Glutamatergic neuron (in vitro differentiated cells): ENCODE results near the gene ZNF8. TPM values are rescaled to one million over a fixed set of nuclear protein-coding genes. Genes with fewer than 3 reads are reported as not detected.
A peak's percentile ranks its signal among the peaks of the same experiment; 100 is the strongest.

Experiments used
- DNase-seq: peaks from one replicate; pipeline ENCODE4 v3.0.0; 2022
- H3K27ac Mint-ChIP-seq: one replicate; pipeline ENCODE4 v1.8.0; 2020; ENCODE audit warnings: mild to moderate bottlenecking, mixed read lengths, inconsistent platforms; ENCODE audit not compliant: unreplicated experiment
- H3K27me3 Mint-ChIP-seq: one replicate; pipeline ENCODE4 v1.8.0; 2020; ENCODE audit warnings: mild to moderate bottlenecking, moderate library complexity, mixed read lengths, inconsistent platforms; ENCODE audit not compliant: unreplicated experiment
- H3K36me3 Mint-ChIP-seq: one replicate; pipeline ENCODE4 v1.8.0; 2020; ENCODE audit warnings: mild to moderate bottlenecking, mixed read lengths, inconsistent platforms; ENCODE audit not compliant: unreplicated experiment
- H3K4me1 Mint-ChIP-seq: one replicate; pipeline ENCODE4 v1.8.0; 2020; ENCODE audit warnings: mild to moderate bottlenecking, low read depth, mixed read lengths, inconsistent platforms; ENCODE audit not compliant: unreplicated experiment
- H3K4me3 Mint-ChIP-seq: one replicate; pipeline ENCODE4 v1.8.0; 2020; ENCODE audit warnings: mild to moderate bottlenecking, mixed read lengths, inconsistent platforms; ENCODE audit not compliant: unreplicated experiment
- H3K9me3 Mint-ChIP-seq: one replicate; pipeline ENCODE4 v1.8.0; 2020; ENCODE audit warnings: mild to moderate bottlenecking, moderate library complexity, mixed read lengths, inconsistent platforms; ENCODE audit not compliant: unreplicated experiment
- CTCF ChIP-seq: fragments of 200-600 bp; sonication (generic); IDR thresholded peaks from one replicate; pipeline ENCODE4 v1.5.0; 2021; ENCODE audit not compliant: partially characterized antibody, unreplicated experiment
- total RNA-seq: library from RNA; stranded (reverse); fragmentation: NEBNext Ultra II Directional; extraction: Animal tissue kit (Norgen Biotek cat#: 25700); gene quantifications from one replicate; pipeline ENCODE4 v1.2.1, GENCODE V29; 2021; ENCODE audit not compliant: unreplicated experiment

ZNF8 gene
- total RNA-seq, 1 donor from 2014 or later, result 24.8 TPM

GRCh38 chr19:58265100-58265499 is 13.7 kb upstream of the ZNF8 start:
- H3K9me3 Mint-ChIP-seq, result peaks cover 64% of the 10 kb centered on the region
- no peak overlapping the region for H3K27ac Mint-ChIP-seq
- no peaks in the 10 kb centered on the region for H3K4me1 Mint-ChIP-seq
- H3K4me3 Mint-ChIP-seq, result no peak overlapping the region
- no peak for TF ChIP-seq CTCF
- H3K36me3 Mint-ChIP-seq, result peaks cover 59% of the 10 kb centered on the region
- H3K27me3 Mint-ChIP-seq, result peaks cover 13% of the 10 kb centered on the region
- DNase-seq, result no peak

- Mint-ChIP-seq H3K4me1 (no peaks in the 10 kb centered on the region), H3K4me3 (no peak overlapping the region), H3K27me3 (peaks cover 7% of the 10 kb centered on the region), H3K36me3 (peaks cover 51% of the 10 kb centered on the region), H3K27ac (no peak overlapping the region), H3K9me3 (peaks cover 47% of the 10 kb centered on the region)
- no peak for TF ChIP-seq CTCF
- no peak for DNase-seq
Measured at GRCh38 chr19:58268344-58268743, 10.4 kb upstream of the ZNF8 start.

GRCh38 chr19:58274771-58275201 is 4.0 kb upstream of the ZNF8 start:
- Mint-ChIP-seq H3K9me3 (peaks cover 39% of the 10 kb centered on the region), H3K4me3 (no peak overlapping the region), H3K27me3 (peaks cover 21% of the 10 kb centered on the region), H3K27ac (no peak overlapping the region), H3K36me3 (peaks cover 43% of the 10 kb centered on the region), H3K4me1 (peaks cover 5% of the 10 kb centered on the region)
- no peak for TF ChIP-seq CTCF
- DNase-seq, result no peak

GRCh38 chr19:58275564-58275963 is 3.2 kb upstream of the ZNF8 start:
- no peak for TF ChIP-seq CTCF
- Mint-ChIP-seq H3K4me3 (no peak overlapping the region), H3K27ac (no peak overlapping the region), H3K27me3 (peaks cover 23% of the 10 kb centered on the region), H3K4me1 (peaks cover 13% of the 10 kb centered on the region), H3K36me3 (peaks cover 35% of the 10 kb centered on the region), H3K9me3 (peaks cover 39% of the 10 kb centered on the region)
- no peak for DNase-seq

- Mint-ChIP-seq H3K9me3 (peaks cover 31% of the 10 kb centered on the region), H3K27me3 (peaks cover 21% of the 10 kb centered on the region), H3K4me1 (peaks cover 20% of the 10 kb centered on the region), H3K36me3 (peaks cover 19% of the 10 kb centered on the region), H3K27ac (peak overlapping the region; percentile 80), H3K4me3 (peak overlapping the region; percentile 68)
- no peak for TF ChIP-seq CTCF
- no peak for DNase-seq
Measured at GRCh38 chr19:58277197-58277596, 1.6 kb upstream of the ZNF8 start.
